HEK293 (cell line): Measurements from ENCODE around the gene DOK5.

Source experiments
- CTCF ChIA-PET: fragments of 350-600 bp; formaldehyde crosslinking; extraction: SDS; loops from one replicate; lab custom pipeline; 2021; ENCODE audit warnings: antibody characterized with exemption; lab: Yijun Ruan, JAX
- POLR2A ChIA-PET: fragments of 300-600 bp; formaldehyde crosslinking; extraction: SDS; loops from one replicate; lab custom pipeline; 2020; ENCODE audit warnings: antibody characterized with exemption, inconsistent platforms; lab: Yijun Ruan, JAX
- H3K27ac ChIP-seq: fragments of 200-500 bp; sonication (Bioruptor generic); 2 replicates; pipeline ENCODE4 v1.5.1; 2014; ENCODE audit warnings: low read depth, low read length, control low read depth, inconsistent platforms; ENCODE audit errors: extremely low read depth
- H3K36me3 ChIP-seq, 2 experiments: fragments of 200-500 bp in 1 of 2; sonication (Bioruptor generic) in 1 of 2; 1 replicate in 1 of 2; 2 replicates in 1 of 2; pipeline ENCODE4 v1.5.1; 2014 to 2017; ENCODE audit warnings: inconsistent platforms in 2 of 2, low read length in 2 of 2; ENCODE audit not compliant: control insufficient read depth in 2 of 2, insufficient read depth in 1 of 2
- H3K4me1 ChIP-seq: fragments of 200-500 bp; sonication (Bioruptor generic); 2 replicates; pipeline ENCODE4 v1.5.1; 2014; ENCODE audit warnings: mild to moderate bottlenecking, low read length, inconsistent platforms; ENCODE audit not compliant: control insufficient read depth, insufficient read depth
- H3K4me3 ChIP-seq: 2 replicates; pipeline ENCODE4 v1.5.1; 2011; ENCODE audit warnings: low read depth, mild to moderate bottlenecking, control low read depth, low read length, moderate library complexity
- H3K9me3 ChIP-seq: fragments of 200-500 bp; sonication (Bioruptor generic); 2 replicates; pipeline ENCODE4 v1.5.1; 2014; ENCODE audit warnings: low read depth, low read length, inconsistent platforms; ENCODE audit not compliant: control insufficient read depth, insufficient read depth
- FEZF1 ChIP-seq: fragments of 450-650 bp; formaldehyde crosslinking; IDR thresholded peaks from 2 replicates; pipeline ENCODE4 v1.5.1; 2016; ENCODE audit warnings: missing biosample characterization, missing genetic modification characterization
- MEIS1 ChIP-seq: sonication (generic); formaldehyde crosslinking; IDR thresholded peaks from 2 replicates; pipeline ENCODE4 v1.8.1; 2022; ENCODE audit warnings: missing genetic modification reagents, mild to moderate bottlenecking, borderline replicate concordance
- PRDM1 ChIP-seq: fragments of 450-650 bp; formaldehyde crosslinking; IDR thresholded peaks from 2 replicates; pipeline ENCODE4; 2016; ENCODE audit warnings: missing biosample characterization, missing genetic modification characterization
- SALL2 ChIP-seq: fragments of 450-650 bp; formaldehyde crosslinking; IDR thresholded peaks from 2 replicates; pipeline ENCODE4 v1.5.0; 2017; ENCODE audit warnings: missing biosample characterization, mild to moderate bottlenecking, missing genetic modification characterization, borderline replicate concordance
- SCRT1 ChIP-seq: fragments of 450-650 bp; formaldehyde crosslinking; IDR thresholded peaks from 2 replicates; pipeline ENCODE4 v1.5.1; 2016; ENCODE audit warnings: missing biosample characterization, missing genetic modification characterization, borderline replicate concordance
- SCRT2 ChIP-seq: fragments of 450-650 bp; formaldehyde crosslinking; IDR thresholded peaks from 2 replicates; pipeline ENCODE4 v1.5.1; 2016; ENCODE audit warnings: missing biosample characterization, missing genetic modification characterization
- TSHZ1 ChIP-seq: fragments of 450-650 bp; formaldehyde crosslinking; IDR thresholded peaks from 2 replicates; pipeline ENCODE4 v1.5.1; 2016; ENCODE audit warnings: missing biosample characterization, missing genetic modification characterization, borderline replicate concordance
- ZBTB48 ChIP-seq: fragments of 450-650 bp; formaldehyde crosslinking; IDR thresholded peaks from 2 replicates; pipeline ENCODE4 v1.5.1; 2016; ENCODE audit warnings: missing biosample characterization, missing genetic modification characterization
- ZFHX2 ChIP-seq: fragments of 450-650 bp; formaldehyde crosslinking; conservative IDR thresholded peaks from 2 replicates; pipeline ENCODE4 v1.5.1; 2016; ENCODE audit warnings: missing biosample characterization, missing genetic modification characterization
- ZFP41 ChIP-seq: fragments of 450-650 bp; formaldehyde crosslinking; IDR thresholded peaks from 2 replicates; pipeline ENCODE4 v1.5.1; 2016; ENCODE audit warnings: missing biosample characterization, missing genetic modification characterization, borderline replicate concordance
- ZFP69B ChIP-seq: fragments of 450-650 bp; formaldehyde crosslinking; IDR thresholded peaks from 2 replicates; pipeline ENCODE4 v1.5.1; 2016; ENCODE audit warnings: missing biosample characterization, missing genetic modification characterization
- ZNF155 ChIP-seq: fragments of 450-650 bp; formaldehyde crosslinking; IDR thresholded peaks from 2 replicates; pipeline ENCODE4 v1.5.1; 2016; ENCODE audit warnings: missing biosample characterization, missing genetic modification characterization
- ZNF214 ChIP-seq: fragments of 450-650 bp; formaldehyde crosslinking; IDR thresholded peaks from 2 replicates; pipeline ENCODE4 v1.5.1; 2017; ENCODE audit warnings: missing biosample characterization, mild to moderate bottlenecking, missing genetic modification characterization, borderline replicate concordance
- ZNF239 ChIP-seq: fragments of 450-650 bp; formaldehyde crosslinking; IDR thresholded peaks from 2 replicates; pipeline ENCODE4 v1.5.1; 2016; ENCODE audit warnings: missing biosample characterization, missing genetic modification characterization
- ZNF624 ChIP-seq: fragments of 450-650 bp; formaldehyde crosslinking; IDR thresholded peaks from 2 replicates; pipeline ENCODE4 v1.5.1; 2017; ENCODE audit warnings: missing biosample characterization, missing genetic modification characterization
- ZNF670 ChIP-seq: fragments of 450-650 bp; formaldehyde crosslinking; IDR thresholded peaks from 2 replicates; pipeline ENCODE4 v1.5.1; 2016; ENCODE audit warnings: missing biosample characterization, missing genetic modification characterization, low read depth
- ZSCAN23 ChIP-seq: fragments of 450-650 bp; formaldehyde crosslinking; IDR thresholded peaks from 2 replicates; pipeline ENCODE4 v1.5.1; 2016; ENCODE audit warnings: missing biosample characterization, missing genetic modification characterization
- TF ChIP-seq, protein P1 (sequence below): fragments of 450-650 bp; formaldehyde crosslinking; IDR thresholded peaks from 2 replicates; pipeline ENCODE4 v1.5.1; 2016; ENCODE audit warnings: missing biosample characterization, missing genetic modification characterization
- TF ChIP-seq, protein P2 (sequence below): fragments of 450-650 bp; formaldehyde crosslinking; IDR thresholded peaks from 2 replicates; pipeline ENCODE4 v1.5.1; 2017; ENCODE audit warnings: missing biosample characterization, missing genetic modification characterization
- TF ChIP-seq, protein P3 (sequence below): fragments of 450-650 bp; formaldehyde crosslinking; conservative IDR thresholded peaks from 2 replicates; pipeline ENCODE4 v1.5.1; 2016; ENCODE audit warnings: low read depth, missing biosample characterization, missing genetic modification characterization

DOK5 gene

DNA sequence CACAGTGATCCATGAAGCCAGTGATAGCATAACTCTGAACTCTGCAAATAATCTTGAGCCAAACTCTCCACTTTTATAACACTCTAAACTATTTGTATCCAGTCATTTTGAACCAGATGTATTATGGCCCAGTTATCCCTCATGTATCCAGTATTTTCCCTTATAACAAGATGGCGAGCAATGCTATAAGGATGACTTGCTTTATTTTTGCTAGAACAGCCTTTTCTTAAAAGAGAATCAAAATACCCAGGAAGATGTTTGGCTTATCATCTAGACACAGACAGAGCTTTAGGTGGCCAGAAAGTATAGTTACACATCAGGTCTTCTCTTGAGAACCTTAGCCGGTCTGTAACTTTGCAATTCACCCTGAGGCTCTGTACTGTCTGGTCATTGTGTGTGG, 81.0 kb downstream of the DOK5 start:
- TF ChIP-seq ZSCAN23 (tag by site-specific recombination) (no peak), ZFHX2 (tag by site-specific recombination) (no peak), ZNF239 (tag by site-specific recombination) (no peak), ZNF155 (tag by site-specific recombination) (no peak), PRDM1 (tag by site-specific recombination) (no peak), SCRT1 (tag by site-specific recombination) (no peak), ZNF670 (tag by site-specific recombination) (no peak), ZNF624 (no peak), ZNF214 (tag by site-specific recombination) (no peak), TSHZ1 (tag by site-specific recombination) (no peak), ZFP69B (no peak), SCRT2 (tag by site-specific recombination) (no peak)
- TF ChIP-seq, protein P1, sequence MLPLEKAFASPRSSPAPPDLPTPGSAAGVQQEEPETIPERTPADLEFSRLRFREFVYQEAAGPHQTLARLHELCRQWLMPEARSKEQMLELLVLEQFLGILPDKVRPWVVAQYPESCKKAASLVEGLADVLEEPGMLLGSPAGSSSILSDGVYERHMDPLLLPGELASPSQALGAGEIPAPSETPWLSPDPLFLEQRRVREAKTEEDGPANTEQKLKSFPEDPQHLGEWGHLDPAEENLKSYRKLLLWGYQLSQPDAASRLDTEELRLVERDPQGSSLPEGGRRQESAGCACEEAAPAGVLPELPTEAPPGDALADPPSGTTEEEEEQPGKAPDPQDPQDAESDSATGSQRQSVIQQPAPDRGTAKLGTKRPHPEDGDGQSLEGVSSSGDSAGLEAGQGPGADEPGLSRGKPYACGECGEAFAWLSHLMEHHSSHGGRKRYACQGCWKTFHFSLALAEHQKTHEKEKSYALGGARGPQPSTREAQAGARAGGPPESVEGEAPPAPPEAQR (tag by site-specific recombination): no peak
- TF ChIP-seq, protein P2, sequence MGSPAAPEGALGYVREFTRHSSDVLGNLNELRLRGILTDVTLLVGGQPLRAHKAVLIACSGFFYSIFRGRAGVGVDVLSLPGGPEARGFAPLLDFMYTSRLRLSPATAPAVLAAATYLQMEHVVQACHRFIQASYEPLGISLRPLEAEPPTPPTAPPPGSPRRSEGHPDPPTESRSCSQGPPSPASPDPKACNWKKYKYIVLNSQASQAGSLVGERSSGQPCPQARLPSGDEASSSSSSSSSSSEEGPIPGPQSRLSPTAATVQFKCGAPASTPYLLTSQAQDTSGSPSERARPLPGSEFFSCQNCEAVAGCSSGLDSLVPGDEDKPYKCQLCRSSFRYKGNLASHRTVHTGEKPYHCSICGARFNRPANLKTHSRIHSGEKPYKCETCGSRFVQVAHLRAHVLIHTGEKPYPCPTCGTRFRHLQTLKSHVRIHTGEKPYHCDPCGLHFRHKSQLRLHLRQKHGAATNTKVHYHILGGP (tag by site-specific recombination): no peak
- POLR2A ChIA-PET: no interaction called here
- Histone ChIP-seq H3K4me3 (no peak overlapping the region), H3K4me1 (no peaks in the 10 kb centered on the region), H3K36me3 (no peaks in the 10 kb centered on the region), H3K27ac (no peak overlapping the region), H3K9me3 (no peaks in the 10 kb centered on the region)
- CTCF ChIA-PET: interaction anchor here (0.6 kb wide), 1 partner anchor 367 kb away, joined by 3 read pairs; no protein-coding TSS in a partner anchor

- ChIA-PET CTCF (no interaction called here), POLR2A (no interaction called here)
- no peak overlapping the region for H3K27ac ChIP-seq
- H3K9me3 ChIP-seq: no peaks in the 10 kb centered on the region
- no peaks in the 10 kb centered on the region for H3K4me1 ChIP-seq
- H3K36me3 ChIP-seq: no peaks in the 10 kb centered on the region
- H3K4me3 ChIP-seq: no peak overlapping the region
- no peak for TF ChIP-seq SALL2 (tag by site-specific recombination)
- TF ChIP-seq ZNF239 (tag by site-specific recombination): no peak
- no peak for TF ChIP-seq FEZF1
- TF ChIP-seq MEIS1: no peak
- TF ChIP-seq, protein P3, sequence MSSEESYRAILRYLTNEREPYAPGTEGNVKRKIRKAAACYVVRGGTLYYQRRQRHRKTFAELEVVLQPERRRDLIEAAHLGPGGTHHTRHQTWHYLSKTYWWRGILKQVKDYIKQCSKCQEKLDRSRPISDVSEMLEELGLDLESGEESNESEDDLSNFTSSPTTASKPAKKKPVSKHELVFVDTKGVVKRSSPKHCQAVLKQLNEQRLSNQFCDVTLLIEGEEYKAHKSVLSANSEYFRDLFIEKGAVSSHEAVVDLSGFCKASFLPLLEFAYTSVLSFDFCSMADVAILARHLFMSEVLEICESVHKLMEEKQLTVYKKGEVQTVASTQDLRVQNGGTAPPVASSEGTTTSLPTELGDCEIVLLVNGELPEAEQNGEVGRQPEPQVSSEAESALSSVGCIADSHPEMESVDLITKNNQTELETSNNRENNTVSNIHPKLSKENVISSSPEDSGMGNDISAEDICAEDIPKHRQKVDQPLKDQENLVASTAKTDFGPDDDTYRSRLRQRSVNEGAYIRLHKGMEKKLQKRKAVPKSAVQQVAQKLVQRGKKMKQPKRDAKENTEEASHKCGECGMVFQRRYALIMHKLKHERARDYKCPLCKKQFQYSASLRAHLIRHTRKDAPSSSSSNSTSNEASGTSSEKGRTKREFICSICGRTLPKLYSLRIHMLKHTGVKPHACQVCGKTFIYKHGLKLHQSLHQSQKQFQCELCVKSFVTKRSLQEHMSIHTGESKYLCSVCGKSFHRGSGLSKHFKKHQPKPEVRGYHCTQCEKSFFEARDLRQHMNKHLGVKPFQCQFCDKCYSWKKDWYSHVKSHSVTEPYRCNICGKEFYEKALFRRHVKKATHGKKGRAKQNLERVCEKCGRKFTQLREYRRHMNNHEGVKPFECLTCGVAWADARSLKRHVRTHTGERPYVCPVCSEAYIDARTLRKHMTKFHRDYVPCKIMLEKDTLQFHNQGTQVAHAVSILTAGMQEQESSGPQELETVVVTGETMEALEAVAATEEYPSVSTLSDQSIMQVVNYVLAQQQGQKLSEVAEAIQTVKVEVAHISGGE (tag by site-specific recombination): no peak
- TF ChIP-seq TSHZ1 (tag by site-specific recombination): no peak
- TF ChIP-seq ZFP41 (tag by site-specific recombination): no peak
- TF ChIP-seq ZBTB48: no peak
These were observed 82.6 kb downstream of the DOK5 start for GRCh38 chr20:54557806-54558590.
